H1 (cell line): ENCODE data around the gene CACNB2. TPM values are rescaled to one million over a fixed set of nuclear protein-coding genes. Genes with fewer than 3 reads are reported as not detected.

Source experiments
- CTCF ChIA-PET: fragments of 300-600 bp; sonication (Branson Sonifier 250); formaldehyde crosslinking; loops from one replicate; lab custom pipeline; 2021; ENCODE audit not compliant: partially characterized antibody; lab: Charles Lee
- POLR2A ChIA-PET: fragments of 300-600 bp; sonication (Branson Sonifier 250); formaldehyde crosslinking; loops from one replicate; lab custom pipeline; 2021; ENCODE audit warnings: inconsistent platforms; ENCODE audit not compliant: partially characterized antibody; lab: Charles Lee
- DNase-seq, 2 experiments: peaks; one replicate each; pipeline versions ENCODE4 v3.0.0 to v3.0.0-alpha.2; 2010 to 2022; ENCODE audit warnings: low spot score in 2 of 2, low read depth in 1 of 2, mixed read lengths in 1 of 2
- FAIRE-seq: peaks from 2 replicates; lab custom pipeline; 2011; peaks lifted over from hg19 to GRCh38; lab: Jason Lieb, UNC
- H2AFZ ChIP-seq: 2 replicates; pipeline ENCODE4 v1.8.1; 2012; ENCODE audit warnings: low read length, inconsistent platforms
- H2AK5ac ChIP-seq: 2 replicates; pipeline ENCODE4 v1.6.1; 2013; ENCODE audit warnings: low read depth, low read length
- H2BK120ac ChIP-seq: replicated peaks from 2 replicates; pipeline ENCODE3; 2013; ENCODE audit warnings: low read depth, low read length, inconsistent platforms
- H2BK12ac ChIP-seq: 2 replicates; pipeline ENCODE4 v1.6.1; 2013; ENCODE audit warnings: low read depth, low read length
- H2BK15ac ChIP-seq: 2 replicates; pipeline ENCODE4 v1.6.1; 2013; ENCODE audit warnings: low read length
- H2BK20ac ChIP-seq: 2 replicates; pipeline ENCODE4 v1.6.1; 2013; ENCODE audit warnings: low read length
- H2BK5ac ChIP-seq: 2 replicates; pipeline ENCODE4 v1.6.1; 2013; ENCODE audit warnings: low read depth, low read length
- H3K14ac ChIP-seq: 2 replicates; pipeline ENCODE4 v1.6.1; 2013; ENCODE audit warnings: inconsistent platforms; ENCODE audit not compliant: insufficient read length
- H3K18ac ChIP-seq: 2 replicates; pipeline ENCODE4 v1.6.1; 2013; ENCODE audit warnings: low read length; ENCODE audit errors: extremely low read depth
- H3K23ac ChIP-seq: 2 replicates; pipeline ENCODE4 v1.6.1; 2013; ENCODE audit warnings: inconsistent platforms; ENCODE audit not compliant: insufficient read length
- H3K23me2 ChIP-seq: 2 replicates; pipeline ENCODE4 v1.6.1; 2013; ENCODE audit warnings: low read depth, low read length
- H3K27ac ChIP-seq: 2 replicates; pipeline ENCODE4 v1.6.1; 2011; ENCODE audit warnings: low read depth, low read length, inconsistent platforms
- H3K27me3 ChIP-seq, 4 experiments: replicated peaks in 1 of 4; 1 replicate in 1 of 4; 2 replicates in 3 of 4; pipeline versions ENCODE4 v1.6.1 to v1.8.1; 2011 to 2013; ENCODE audit warnings: low read length in 3 of 4, mild to moderate bottlenecking in 3 of 4, inconsistent platforms in 2 of 4, mixed read lengths in 2 of 4, moderate library complexity in 1 of 4; ENCODE audit not compliant: control insufficient read depth in 3 of 4, insufficient read depth in 3 of 4; ENCODE audit errors: extremely low read depth in 1 of 4
- H3K36me3 ChIP-seq, 4 experiments: 2 replicates each; pipeline versions ENCODE4 v1.6.1 to v1.8.1; 2011 to 2013; ENCODE audit warnings: mild to moderate bottlenecking in 4 of 4, low read length in 3 of 4, moderate library complexity in 2 of 4, control low read depth in 1 of 4, inconsistent platforms in 1 of 4; ENCODE audit not compliant: insufficient read depth in 4 of 4, control insufficient read depth in 2 of 4
- H3K4ac ChIP-seq: replicated peaks from 2 replicates; pipeline ENCODE3; 2013; ENCODE audit warnings: low read length, low read depth, mixed read lengths, inconsistent platforms; ENCODE audit not compliant: insufficient read length
- H3K4me1 ChIP-seq, 4 experiments: replicated peaks in 1 of 4; 1 replicate in 1 of 4; 2 replicates in 3 of 4; pipeline versions ENCODE4 v1.6.1 to v1.8.1; 2011 to 2013; ENCODE audit warnings: low read length in 3 of 4, inconsistent platforms in 2 of 4, mixed read lengths in 1 of 4; ENCODE audit not compliant: insufficient read depth in 4 of 4, control insufficient read depth in 3 of 4
- H3K4me2 ChIP-seq, 2 experiments: 2 replicates each; pipeline versions ENCODE4 v1.6.1 to v1.8.1; 2011 to 2013; ENCODE audit warnings: low read depth in 2 of 2, low read length in 2 of 2, control low read depth in 1 of 2, inconsistent platforms in 1 of 2, mild to moderate bottlenecking in 1 of 2; ENCODE audit not compliant: insufficient read depth in 1 of 2
- H3K4me3 ChIP-seq, 4 experiments: fragments of 200-600, 300-600 bp in 1 of 4; sonication (generic), shearing (Covaris generic), sonication (Bioruptor Twin) in 1 of 4; 2 replicates each; pipeline versions ENCODE4 v1.5.1 to v1.8.1; 2011 to 2016; ENCODE audit warnings: low read length in 4 of 4, low read depth in 3 of 4, control low read depth in 2 of 4, inconsistent platforms in 2 of 4, mild to moderate bottlenecking in 2 of 4, mixed read lengths in 1 of 4, moderate library complexity in 1 of 4; ENCODE audit not compliant: insufficient read depth in 2 of 4; ENCODE audit errors: extremely low read depth in 1 of 4
- H3K56ac ChIP-seq: replicated peaks from 2 replicates; pipeline ENCODE3; 2013; ENCODE audit warnings: low read depth, mild to moderate bottlenecking, mixed read lengths, low read length, inconsistent platforms; ENCODE audit not compliant: insufficient read length
- H3K79me1 ChIP-seq: 2 replicates; pipeline ENCODE4 v1.6.1; 2013; ENCODE audit warnings: low read depth, low read length, control low read depth
- H3K79me2 ChIP-seq, 2 experiments: 2 replicates each; pipeline versions ENCODE4 v1.6.1 to v1.8.1; 2012 to 2013; ENCODE audit warnings: low read length in 2 of 2, mild to moderate bottlenecking in 2 of 2, inconsistent platforms in 1 of 2; ENCODE audit not compliant: insufficient read depth in 2 of 2, control insufficient read depth in 1 of 2
- H3K9ac ChIP-seq, 4 experiments: replicated peaks in 1 of 4; 1 replicate in 1 of 4; 2 replicates in 3 of 4; pipeline versions ENCODE4 v1.6.1 to v1.8.1; 2011 to 2013; ENCODE audit warnings: low read depth in 3 of 4, low read length in 3 of 4, control low read depth in 2 of 4, mild to moderate bottlenecking in 2 of 4, moderate library complexity in 2 of 4, inconsistent platforms in 1 of 4; ENCODE audit errors: extremely low read depth in 1 of 4
- H3K9me3 ChIP-seq, 2 experiments: 2 replicates each; pipeline versions ENCODE4 v1.6.1 to v1.8.1; 2012 to 2013; ENCODE audit warnings: mild to moderate bottlenecking in 2 of 2, moderate library complexity in 2 of 2, control low read depth in 1 of 2, inconsistent platforms in 1 of 2, low read depth in 1 of 2, low read length in 1 of 2, mixed read lengths in 1 of 2; ENCODE audit not compliant: insufficient read depth in 2 of 2
- H4K20me1 ChIP-seq, 2 experiments: replicated peaks in 1 of 2; 2 replicates each; pipeline versions ENCODE3 to v1.8.1; 2011 to 2013; ENCODE audit warnings: inconsistent platforms in 2 of 2, low read length in 2 of 2, mild to moderate bottlenecking in 1 of 2; ENCODE audit not compliant: insufficient read depth in 2 of 2, control insufficient read depth in 1 of 2
- H4K5ac ChIP-seq: 2 replicates; pipeline ENCODE4 v1.6.1; 2013; ENCODE audit warnings: low read length, low read depth, mixed read lengths, inconsistent platforms; ENCODE audit not compliant: insufficient read length
- H4K8ac ChIP-seq: 2 replicates; pipeline ENCODE4 v1.8.0; 2013; ENCODE audit warnings: mild to moderate bottlenecking, moderate library complexity, low read length, inconsistent platforms; ENCODE audit not compliant: insufficient read depth; ENCODE audit errors: extremely low read depth
- H4K91ac ChIP-seq: replicated peaks from 2 replicates; pipeline ENCODE3; 2013; ENCODE audit warnings: low read length, mixed read lengths, inconsistent platforms; ENCODE audit not compliant: insufficient read length
- CBX5 ChIP-seq: fragments of 300-800, 300-1000 bp; sonication (generic); IDR thresholded peaks from 2 replicates; pipeline ENCODE4 v1.7.1; 2016; ENCODE audit warnings: antibody characterized with exemption, low read length, low read depth
- CBX8 ChIP-seq: fragments of 300-800, 300-1000 bp; sonication (generic); IDR thresholded peaks from 2 replicates; pipeline ENCODE4 v1.7.1; 2016; ENCODE audit warnings: low read depth, low read length, borderline replicate concordance
- CREB1 ChIP-seq: IDR thresholded peaks from 2 replicates; pipeline ENCODE4 v1.6.1; 2012; ENCODE audit warnings: inconsistent platforms
- JUND ChIP-seq: IDR thresholded peaks from 2 replicates; pipeline ENCODE4 v1.6.1; 2011; ENCODE audit warnings: mild to moderate bottlenecking, improper control_type of control experiment, low read length
- SIRT6 ChIP-seq: IDR thresholded peaks from one replicate; pipeline ENCODE4 v1.7.1; 2012; ENCODE audit warnings: low read length, inconsistent platforms
- SP4 ChIP-seq: IDR thresholded peaks from 2 replicates; pipeline ENCODE4 v1.6.1; 2012; ENCODE audit warnings: low read length, inconsistent platforms
- SRF ChIP-seq: IDR thresholded peaks from 2 replicates; pipeline ENCODE4 v1.6.1; 2011; ENCODE audit warnings: mild to moderate bottlenecking, low read depth, low read length, moderate library complexity
- TBP ChIP-seq: IDR thresholded peaks from 2 replicates; pipeline ENCODE4 v1.6.1; 2011; ENCODE audit warnings: low read depth, low read length, improper control_type of control experiment
- ZNF274 ChIP-seq: IDR thresholded peaks from 2 replicates; pipeline ENCODE4 v1.7.0; 2012; ENCODE audit warnings: low read length, borderline replicate concordance; ENCODE audit errors: extremely low read depth
- WGBS, 2 experiments: shearing (Covaris generic) in 1 of 2; methylation state at CpG; one replicate each; pipeline versions ENCODE4 v1.1.6 to v1.1.7; 2013 to 2015; ENCODE audit warnings: low lambda C conversion rate in 2 of 2, mixed read lengths in 2 of 2, inconsistent platforms in 1 of 2, low coverage in 1 of 2, missing lambda C conversion rate in 1 of 2; ENCODE audit not compliant: insufficient replicate concordance in 2 of 2, insufficient coverage in 1 of 2, insufficient read length in 1 of 2; ENCODE audit errors: extremely low coverage in 1 of 2, missing lambda C conversion rate in 1 of 2; 5-methylcytosine and 5-hydroxymethylcytosine counted together
- polyA plus RNA-seq, 7 experiments: library from polyadenylated mRNA; depleted of rRNA in 3 of 7; stranded (reverse) in 5 of 7; unstranded in 2 of 7; fragments of >200 nt in 5 of 7; fragments of 200-250 nt in 2 of 7; gene quantifications; 1 replicate in 5 of 7; 2 replicates in 1 of 7; 4 replicates in 1 of 7; pipeline versions ENCODE4 v1.2.1 to v1.2.3, GENCODE V29; 2011 to 2013; ENCODE audit warnings: missing spikeins in 2 of 7, mixed read lengths in 2 of 7
- total RNA-seq: library from RNA; stranded (reverse); fragmentation: NEBNext Ultra II Directional; extraction: Animal tissue kit (Norgen Biotek cat#: 25700); gene quantifications from 2 replicates; pipeline ENCODE4 v1.2.1, GENCODE V29; 2021
- TF ChIP-seq, protein P1 (sequence below): IDR thresholded peaks from 2 replicates; pipeline ENCODE4 v1.6.1; 2012; ENCODE audit warnings: inconsistent platforms

Gene CACNB2
- total and polyA plus RNA-seq, 2 of the 8 experiments (the other 6 are each of a cell fraction or from before 2014, with no cell fraction given), result 2.4 to 3.2 TPM

DNA sequence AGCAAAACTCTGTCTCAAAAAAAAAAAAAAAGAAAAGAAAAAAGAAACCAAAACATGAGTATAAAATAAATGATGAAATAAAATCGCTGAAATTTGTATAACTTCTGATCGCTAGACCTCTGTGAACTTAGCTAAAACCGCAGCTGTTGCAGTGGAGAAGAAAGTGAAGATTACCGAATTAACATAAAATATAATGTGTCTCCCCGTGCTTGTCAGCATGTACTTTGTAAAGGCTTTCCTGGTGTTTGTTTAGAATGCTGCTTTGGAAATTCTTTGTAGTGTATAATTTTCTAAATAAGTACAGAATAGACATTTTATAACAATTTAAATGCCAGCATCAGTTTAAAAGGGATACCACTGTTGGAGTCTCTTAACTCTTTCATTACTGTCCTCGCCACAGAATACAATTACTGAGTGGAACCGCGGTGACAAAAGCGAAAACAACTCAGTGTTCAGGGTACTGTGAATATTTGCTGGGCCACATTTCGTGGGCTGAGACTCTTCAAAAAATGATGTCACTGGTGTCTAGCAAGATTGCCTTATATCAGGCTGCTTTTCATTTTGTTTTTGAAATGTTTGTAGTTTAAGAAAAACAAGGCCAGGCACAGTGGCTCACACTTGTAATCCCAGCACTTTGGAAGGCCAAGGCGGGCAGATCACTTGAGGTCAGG is 343.4 kb downstream of the CACNB2 start:
- POLR2A ChIA-PET, result no interaction called here
- Histone ChIP-seq H3K9me3 (no peaks in the 10 kb centered on the region), H3K27me3 (no peaks in the 10 kb centered on the region)

More for the DNA sequence above, 343.4 kb downstream of the CACNB2 start:
- Histone ChIP-seq H3K4me1 (no peaks in the 10 kb centered on the region), H2AFZ (no peak overlapping the region), H3K18ac (no peak overlapping the region), H2BK15ac (no peak overlapping the region), H3K36me3 (no peaks in the 10 kb centered on the region; a peak in 2 of 8 replicates), H4K8ac (no peak overlapping the region), H3K27ac (no peak overlapping the region), H3K4me2 (no peak overlapping the region), H3K4ac (no peak overlapping the region), H4K5ac (no peak overlapping the region), H3K79me2 (no peaks in the 10 kb centered on the region), H4K20me1 (no peaks in the 10 kb centered on the region), H3K4me3 (no peak overlapping the region), H2BK12ac (no peak overlapping the region), H3K23ac (no peak overlapping the region), H3K56ac (no peak overlapping the region), H2BK5ac (no peak overlapping the region), H3K23me2 (no peaks in the 10 kb centered on the region), H2AK5ac (no peak overlapping the region), H3K9ac (no peak overlapping the region), H2BK20ac (no peak overlapping the region), H4K91ac (no peak overlapping the region), H3K14ac (no peak overlapping the region), H2BK120ac (no peak overlapping the region), H3K79me1 (no peaks in the 10 kb centered on the region)
- FAIRE-seq (no peak), DNase-seq (no peak)
- 91% methylated on average over 11 of the region's 11 CpGs; no CpG with 5 or more reads in 1 of the 2 experiments for WGBS, 2 experiments
- CTCF ChIA-PET, result interaction anchor here (0.6 kb wide), 1 partner anchor 40 kb away, joined by 6 read pairs; no protein-coding TSS in a partner anchor
- no peak for TF ChIP-seq SRF
- no peak for TF ChIP-seq SP4
- no peak for TF ChIP-seq CBX8
- TF ChIP-seq ZNF274, result no peak
- TF ChIP-seq JUND, result no peak
- no peak for TF ChIP-seq CREB1
- no peak for TF ChIP-seq CBX5
- TF ChIP-seq SIRT6, result no peak
- TF ChIP-seq, protein P1, sequence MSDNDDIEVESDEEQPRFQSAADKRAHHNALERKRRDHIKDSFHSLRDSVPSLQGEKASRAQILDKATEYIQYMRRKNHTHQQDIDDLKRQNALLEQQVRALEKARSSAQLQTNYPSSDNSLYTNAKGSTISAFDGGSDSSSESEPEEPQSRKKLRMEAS, result no peak
- TF ChIP-seq TBP, result no peak
